ENCODE data around the gene NUDCD3. TPM values are rescaled to one million over a fixed set of nuclear protein-coding genes. Genes with fewer than 3 reads are reported as not detected.

NUDCD3 gene
- total and polyA plus RNA-seq, 2 experiments from 2014 or later, result 54.7 to 60.8 TPM

- no peak overlapping the region for H2AFZ ChIP-seq
- no peak overlapping the region for H3K27ac ChIP-seq
- DNase-seq (ENCODE audit: low spot score), result no peak
These were observed 6.9 kb upstream of the NUDCD3 start for GRCh38 chr7:44497155-44498027.

GRCh38 chr7:44496385-44496784 lies 5.9 kb upstream of the NUDCD3 start:
- WGBS (ENCODE audit: low lambda C conversion rate, missing lambda C conversion rate), result 78% methylated on average over 1 of the region's 1 CpG
- no peaks in the 10 kb centered on the region for H3K36me3 ChIP-seq (replicated peaks; ENCODE audit: insufficient read depth, low read depth)
- no peak overlapping the region for H3K4me2 ChIP-seq
- H3K79me2 ChIP-seq, result no peaks in the 10 kb centered on the region
- DNase-seq (ENCODE audit: low spot score), result no peak
- H3K4me3 ChIP-seq, result no peak overlapping the region
- peaks cover under 1% of the 10 kb centered on the region for H3K4me1 ChIP-seq (ENCODE audit: insufficient read depth)
- TF ChIP-seq EZH2phosphoT487 (IDR thresholded peaks at IDR 0.05; ENCODE audit: low read depth, severe bottlenecking, unreplicated experiment) (no peak), CTCF (IDR thresholded peaks at IDR 0.05; ENCODE audit: poor library complexity) (no peak), EZH2 (IDR thresholded peaks at IDR 0.05; ENCODE audit: borderline replicate concordance) (no peak)
- no peaks in the 10 kb centered on the region for H3K9me3 ChIP-seq (ENCODE audit: low read depth)
- H4K20me1 ChIP-seq (ENCODE audit: insufficient read depth, poor library complexity, severe bottlenecking), result no peaks in the 10 kb centered on the region
- H3K27me3 ChIP-seq, result no peaks in the 10 kb centered on the region
- no peak overlapping the region for H3K27ac ChIP-seq
- H2AFZ ChIP-seq, result no peak overlapping the region
- no peaks in the 10 kb centered on the region for H3K9me2 ChIP-seq (replicated peaks; ENCODE audit: insufficient read depth)

More at GRCh38 chr7:44497155-44498027, 6.9 kb upstream of the NUDCD3 start:
- Histone ChIP-seq H3K36me3 (replicated peaks; ENCODE audit: insufficient read depth, low read depth) (no peaks in the 10 kb centered on the region), H3K9me3 (ENCODE audit: low read depth) (no peaks in the 10 kb centered on the region), H3K4me3 (no peak overlapping the region), H3K79me2 (no peaks in the 10 kb centered on the region), H3K4me2 (no peak overlapping the region), H3K9me2 (replicated peaks; ENCODE audit: insufficient read depth) (no peaks in the 10 kb centered on the region), H3K4me1 (ENCODE audit: insufficient read depth) (no peaks in the 10 kb centered on the region), H3K27me3 (no peaks in the 10 kb centered on the region), H4K20me1 (ENCODE audit: insufficient read depth, poor library complexity, severe bottlenecking) (no peaks in the 10 kb centered on the region)
- WGBS (ENCODE audit: low lambda C conversion rate, missing lambda C conversion rate), result 96% methylated on average over 5 of the region's 5 CpGs
- TF ChIP-seq EZH2phosphoT487 (IDR thresholded peaks at IDR 0.05; ENCODE audit: low read depth, severe bottlenecking, unreplicated experiment) (no peak), CTCF (IDR thresholded peaks at IDR 0.05; ENCODE audit: poor library complexity) (no peak), EZH2 (IDR thresholded peaks at IDR 0.05; ENCODE audit: borderline replicate concordance) (no peak)

- Histone ChIP-seq H3K9me2 (replicated peaks; ENCODE audit: insufficient read depth) (no peaks in the 10 kb centered on the region), H3K36me3 (replicated peaks; ENCODE audit: insufficient read depth, low read depth) (no peaks in the 10 kb centered on the region), H3K4me3 (no peak overlapping the region), H3K27me3 (no peaks in the 10 kb centered on the region), H4K20me1 (ENCODE audit: insufficient read depth, poor library complexity, severe bottlenecking) (no peaks in the 10 kb centered on the region), H3K79me2 (peaks cover 2% of the 10 kb centered on the region), H2AFZ (no peak overlapping the region), H3K9me3 (ENCODE audit: low read depth) (no peaks in the 10 kb centered on the region), H3K27ac (no peak overlapping the region), H3K4me2 (no peak overlapping the region), H3K4me1 (ENCODE audit: insufficient read depth) (peaks cover 3% of the 10 kb centered on the region)
- DNase-seq (ENCODE audit: low spot score), result no peak
- no peak for TF ChIP-seq EZH2phosphoT487 (IDR thresholded peaks at IDR 0.05; ENCODE audit: low read depth, severe bottlenecking, unreplicated experiment)
- no peak for TF ChIP-seq EZH2 (IDR thresholded peaks at IDR 0.05; ENCODE audit: borderline replicate concordance)
- TF ChIP-seq CTCF (IDR thresholded peaks at IDR 0.05; ENCODE audit: poor library complexity), result no peak
- WGBS (ENCODE audit: low lambda C conversion rate, missing lambda C conversion rate), result 88% methylated on average over 2 of the region's 2 CpGs
These were observed 4.5 kb upstream of the NUDCD3 start for GRCh38 chr7:44494960-44495359.
